ENCODE data around the gene SH3TC1. TPM values are rescaled to one million over a fixed set of nuclear protein-coding genes. Genes with fewer than 3 reads are reported as not detected.
A peak's percentile ranks its signal among the peaks of the same experiment; 100 is the strongest.

The SH3TC1 gene
- total RNA-seq, 1 donor from 2014 or later = 20.2 TPM

GRCh38 chr4:8181844-8182243 lies 17.2 kb upstream of the SH3TC1 start:
- no peak for DNase-seq

DNA sequence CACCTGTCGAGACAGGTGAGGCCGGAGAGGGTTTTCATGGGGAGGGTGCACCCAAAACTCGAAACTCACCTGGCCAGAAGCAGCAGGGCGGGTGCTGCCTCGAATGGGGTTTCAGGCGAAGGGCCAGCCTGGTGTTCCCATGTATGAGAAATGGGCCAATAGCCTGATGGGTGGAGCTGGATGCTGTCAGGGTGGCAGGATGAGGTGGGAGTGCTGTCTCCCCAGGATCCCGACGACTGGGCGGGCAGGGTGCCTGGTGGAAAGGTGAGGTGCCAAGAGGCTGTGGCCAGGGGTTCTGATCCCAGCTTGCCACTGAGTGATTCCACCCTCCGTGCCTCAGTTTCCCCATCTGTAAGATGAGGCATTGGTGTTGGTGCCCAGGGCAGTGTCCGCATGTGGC lies 16.8 kb upstream of the SH3TC1 start:
- no peak for DNase-seq

GRCh38 chr4:8182858-8183725 lies 16.0 kb upstream of the SH3TC1 start:
- DNase-seq = peak; percentile 85

GRCh38 chr4:8184061-8184460 lies 15.0 kb upstream of the SH3TC1 start:
- no peak for DNase-seq

- DNase-seq = peak; percentile 57
Measured at GRCh38 chr4:8185295-8185694, 13.8 kb upstream of the SH3TC1 start.

DNA sequence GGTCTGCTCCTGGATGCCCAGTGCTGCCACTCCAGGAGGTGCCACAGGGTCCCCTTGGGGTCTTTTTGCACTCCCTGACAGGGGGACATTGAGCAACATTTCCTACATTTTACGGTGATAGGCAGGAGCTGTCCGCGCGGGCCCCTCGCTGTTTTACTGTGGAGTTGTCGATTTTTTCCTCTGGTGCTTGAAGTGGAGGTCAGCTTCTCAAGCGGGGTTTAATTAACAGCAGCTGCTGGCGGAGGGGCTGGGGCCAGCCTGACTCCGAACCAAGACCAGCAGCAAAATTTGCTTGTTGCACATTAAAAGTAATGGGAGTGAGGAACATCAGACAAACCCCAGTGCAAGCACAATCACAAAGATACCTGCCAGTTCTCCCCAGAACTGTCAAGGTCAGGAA lies 13.2 kb upstream of the SH3TC1 start:
- peak; percentile 62 for DNase-seq

- no peak for DNase-seq
Measured at GRCh38 chr4:8188085-8188484, 11.0 kb upstream of the SH3TC1 start.

DNA sequence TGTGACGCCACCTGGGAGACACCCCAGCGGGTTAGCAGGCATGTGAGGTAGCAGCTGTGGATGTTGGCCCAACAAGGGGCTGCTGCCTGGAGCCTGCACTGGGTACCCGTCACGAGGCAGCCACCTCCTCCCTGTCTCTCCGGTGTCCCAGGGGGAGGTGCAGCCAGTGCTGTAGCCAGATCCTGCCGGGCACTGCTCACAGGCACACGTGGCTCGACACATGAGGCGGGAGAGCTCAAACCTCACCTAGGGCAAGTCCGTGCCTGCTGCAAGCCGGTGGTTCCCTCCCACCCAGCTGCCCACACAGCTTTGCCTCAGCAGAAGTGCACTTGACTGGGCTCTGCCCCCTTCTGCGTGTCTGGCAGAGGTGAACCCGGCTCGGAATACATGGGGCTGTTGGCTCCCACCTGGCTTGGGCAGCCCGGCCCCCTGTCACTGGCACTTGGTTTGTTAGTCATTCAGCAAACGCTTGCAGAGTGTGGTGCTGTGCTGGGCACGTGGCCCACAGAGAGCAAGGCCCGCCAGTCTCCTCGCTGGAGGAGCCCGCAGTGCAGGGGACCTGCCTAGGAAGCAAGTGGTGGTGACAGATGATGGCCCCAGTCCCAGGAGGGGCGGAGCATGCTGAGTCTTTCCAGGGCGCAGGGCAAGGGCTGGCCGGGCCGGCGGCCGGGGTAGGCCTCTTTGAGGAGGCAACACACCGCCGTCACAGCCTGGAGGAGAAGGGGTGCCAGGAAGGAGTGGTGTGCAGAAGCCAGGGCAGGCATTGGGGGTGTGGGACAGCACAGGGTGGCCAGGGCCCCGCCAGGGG lies 10.1 kb upstream of the SH3TC1 start:
- peak; percentile 62 for DNase-seq

DNA sequence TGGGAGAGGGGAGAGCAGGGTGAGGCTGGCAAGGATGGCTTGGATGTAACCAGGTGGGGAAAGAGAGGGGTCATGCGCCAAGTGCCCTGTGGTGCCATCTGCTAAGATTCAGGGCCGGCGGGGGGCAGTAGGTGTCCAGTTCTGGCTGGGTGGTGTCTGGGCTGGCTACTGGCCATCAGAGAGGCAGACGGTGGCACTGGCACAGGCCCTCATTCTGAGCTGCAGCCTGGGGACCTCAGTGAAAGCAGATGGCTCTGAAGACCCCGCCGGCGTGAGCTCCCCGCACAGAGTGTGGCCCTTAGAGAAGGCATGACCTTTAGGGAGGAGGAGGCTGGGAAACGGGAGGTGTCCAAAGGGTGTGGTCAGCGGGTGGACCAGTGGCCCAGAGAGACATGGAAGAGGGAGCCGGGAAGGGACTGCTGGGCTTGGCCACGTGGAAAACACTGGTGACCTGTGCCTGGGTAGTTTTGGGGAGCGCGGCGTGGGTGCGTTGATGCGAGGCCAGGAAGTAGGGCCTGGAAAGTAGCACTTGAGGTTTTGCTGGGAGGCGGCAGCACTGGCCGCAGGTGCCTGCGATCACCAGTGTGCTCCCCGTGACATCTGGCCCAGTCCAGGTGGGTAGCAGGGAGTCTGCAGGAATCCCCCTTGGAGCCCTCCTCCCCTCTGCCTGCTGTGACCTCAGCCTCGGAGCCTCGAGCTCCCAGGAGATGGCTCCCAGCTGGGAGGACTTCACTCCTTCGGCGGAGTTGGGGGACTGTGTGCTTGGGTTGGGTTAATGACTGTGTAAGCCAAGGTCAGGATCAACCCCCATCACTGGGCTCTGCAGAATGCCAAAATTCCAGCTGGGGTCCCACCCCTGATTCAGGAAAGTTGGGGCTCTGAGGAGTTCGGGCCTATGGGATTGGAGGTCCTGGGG lies 9.3 kb upstream of the SH3TC1 start:
- no peak for DNase-seq

DNA sequence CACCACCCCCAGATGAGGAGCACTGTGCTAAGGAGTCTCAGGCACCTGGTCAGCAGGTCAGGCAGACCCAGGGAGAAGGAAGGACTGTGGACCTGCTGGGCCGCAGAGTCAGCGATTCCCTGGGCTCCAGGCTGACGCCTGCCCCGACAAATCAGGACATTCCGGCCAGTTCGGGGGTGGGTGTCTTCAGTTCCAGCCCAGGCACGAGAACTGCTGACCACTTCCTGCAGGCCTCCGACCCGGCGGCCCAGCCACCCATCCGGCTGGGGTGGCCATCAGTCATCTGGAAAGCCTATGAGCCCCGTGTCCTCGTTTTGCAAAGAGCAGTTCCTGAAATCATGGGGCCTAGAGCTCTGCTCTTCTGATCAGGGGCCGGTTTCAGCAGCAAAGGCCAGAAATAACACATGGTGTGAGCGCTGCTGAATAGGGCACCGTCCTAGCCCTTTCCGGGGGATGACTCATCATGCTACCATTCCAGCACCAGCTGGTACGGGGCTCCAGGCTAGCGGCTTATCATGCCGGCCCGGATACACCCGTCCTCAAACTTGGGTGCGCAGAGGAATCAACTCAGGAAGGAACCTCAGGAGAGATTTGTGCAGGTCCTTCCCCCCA lies 7.8 kb upstream of the SH3TC1 start:
- no peak for DNase-seq

DNA sequence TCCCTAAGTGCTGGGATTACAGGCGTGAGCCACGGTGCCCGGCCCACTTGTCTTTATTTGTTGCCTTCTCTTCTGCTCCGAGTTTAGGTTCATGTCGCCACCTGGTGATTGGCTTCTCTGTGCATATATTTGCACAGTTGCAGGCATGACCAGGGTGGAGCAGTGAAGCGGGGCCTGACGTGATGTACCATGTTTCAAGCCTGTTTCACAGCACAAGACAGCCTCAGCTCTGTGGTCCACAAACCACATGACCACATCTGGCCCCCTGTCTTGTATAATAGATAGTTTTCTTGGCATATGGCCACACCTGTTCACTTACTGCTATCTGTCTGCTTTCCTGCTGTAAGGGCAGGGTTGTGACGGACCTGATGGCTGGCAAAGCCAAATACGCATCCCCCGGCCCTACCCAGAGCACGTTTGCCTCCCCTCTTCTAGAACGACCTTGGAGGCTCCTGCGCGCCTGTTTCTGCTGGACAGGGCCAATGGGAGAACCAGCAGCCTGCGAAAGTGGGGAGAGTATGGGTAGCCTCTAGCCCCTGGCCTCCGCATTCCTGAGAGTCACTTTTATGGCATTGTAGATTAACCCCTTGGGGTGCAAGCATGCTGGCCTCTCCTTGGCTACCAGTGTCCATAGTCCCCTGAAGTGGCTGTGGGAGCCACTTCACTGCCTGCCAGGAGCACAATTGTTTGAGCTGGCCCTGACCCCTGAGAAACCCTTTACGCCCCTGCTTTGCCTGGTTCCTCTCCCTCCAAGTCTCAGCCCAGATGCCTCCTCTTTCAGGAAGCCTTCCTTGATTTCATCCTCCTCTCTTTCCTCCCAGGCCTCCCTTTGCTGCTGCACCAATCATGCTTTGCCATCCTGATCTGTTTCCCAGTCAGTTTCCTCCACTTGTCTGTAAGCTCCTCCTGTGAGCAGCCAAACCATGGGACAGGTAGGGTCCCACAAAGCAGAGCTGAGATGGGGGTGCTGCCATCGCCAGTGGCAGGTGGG lies 6.0 kb upstream of the SH3TC1 start:
- peak; percentile 77 for DNase-seq

DNA sequence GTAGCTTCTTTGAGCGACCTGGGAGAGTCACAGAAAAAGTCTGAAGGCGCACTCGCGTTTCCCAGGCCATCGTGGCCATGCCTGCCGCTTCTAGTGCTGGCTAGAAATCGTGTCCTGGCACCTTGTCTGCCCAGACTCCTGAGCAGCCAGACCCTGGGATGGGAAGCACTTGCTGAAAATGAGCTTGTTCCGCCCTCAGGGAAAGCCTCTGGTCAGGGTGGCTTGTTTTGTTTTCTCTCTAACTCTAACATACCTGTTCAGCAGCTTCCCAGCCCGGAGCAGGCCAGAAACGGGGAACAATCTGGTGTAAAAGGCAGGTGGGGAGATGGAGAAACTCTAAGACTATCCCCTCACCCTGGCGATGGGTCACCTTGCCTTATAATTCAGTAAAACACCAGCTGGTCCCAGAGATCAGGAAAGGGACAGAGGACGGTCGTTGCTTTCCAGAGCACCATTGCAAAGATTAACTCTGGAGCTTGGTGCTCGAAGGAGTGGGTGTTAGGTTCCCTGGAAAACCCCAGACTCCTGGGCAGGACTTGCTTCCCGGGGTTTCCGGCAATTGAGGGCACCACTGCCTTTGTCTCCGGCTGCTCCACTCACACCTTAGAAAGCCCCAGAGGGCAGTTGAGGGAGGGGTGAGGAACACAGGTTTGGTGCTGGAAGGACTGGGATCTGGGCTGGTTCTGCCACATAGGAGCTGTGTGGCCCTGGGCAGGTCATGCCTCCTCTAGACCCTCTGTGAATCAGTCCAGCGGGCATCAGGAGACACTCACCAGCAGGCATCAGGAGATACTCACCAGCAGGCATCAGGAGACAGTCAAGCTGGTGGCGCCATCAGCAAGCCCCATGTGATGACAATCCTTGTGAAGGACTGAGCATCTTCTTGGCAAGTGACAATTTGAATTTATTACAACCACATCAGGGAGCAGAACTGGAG lies 4.5 kb upstream of the SH3TC1 start:
- DNase-seq = no peak

GRCh38 chr4:8195431-8195830 lies 3.7 kb upstream of the SH3TC1 start:
- no peak for DNase-seq

DNA sequence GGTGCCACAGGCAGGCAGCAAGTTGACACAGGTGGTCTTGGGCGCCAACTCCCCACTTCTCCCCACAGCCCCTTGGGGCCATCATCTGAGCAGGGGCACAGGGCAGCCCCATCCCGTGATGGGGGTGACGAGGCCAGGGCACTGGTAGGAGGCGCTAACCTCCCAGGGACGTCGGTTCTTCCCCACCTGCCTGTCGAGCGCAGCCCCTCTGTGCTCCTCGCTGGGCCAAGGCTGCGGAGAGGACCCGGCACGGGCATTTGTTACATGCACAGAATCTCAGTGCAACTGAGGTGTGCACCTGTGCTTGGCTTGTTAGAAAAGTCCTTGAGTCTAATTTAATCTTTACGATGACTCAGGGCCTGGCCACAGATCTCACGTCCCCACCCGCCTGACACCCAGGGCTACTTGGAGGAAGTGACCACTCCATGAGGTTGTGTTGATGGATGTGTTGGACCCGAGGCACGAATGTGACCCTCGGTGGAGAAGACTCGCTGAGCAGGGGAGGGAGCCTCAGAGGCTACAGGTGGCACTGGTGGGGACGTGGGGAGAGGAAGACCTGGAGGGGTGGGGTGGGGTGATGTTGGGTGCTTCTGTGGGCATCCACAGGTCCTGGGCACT lies 3.1 kb upstream of the SH3TC1 start:
- DNase-seq = no peak

DNA sequence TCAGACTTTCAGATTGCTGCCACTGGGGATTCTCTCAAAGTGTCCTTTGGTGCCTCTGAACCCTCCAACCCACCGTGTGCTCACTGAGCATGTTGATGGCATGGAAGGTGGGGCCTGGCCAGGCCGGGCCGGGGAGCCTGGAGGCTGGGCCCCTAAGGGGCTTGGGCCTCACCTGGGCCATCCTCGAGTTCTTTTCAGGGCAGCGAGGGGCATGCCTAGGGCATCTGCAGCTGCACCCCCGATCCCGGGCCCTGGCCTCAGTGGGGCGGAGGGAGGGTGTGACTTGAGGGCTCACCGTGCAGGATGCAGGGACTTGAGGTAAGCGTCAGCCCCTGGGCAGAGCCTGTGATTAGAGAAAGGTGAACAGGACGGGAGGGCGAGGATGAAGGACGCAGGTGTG lies 1.6 kb upstream of the SH3TC1 start:
- no peak for DNase-seq

DNA sequence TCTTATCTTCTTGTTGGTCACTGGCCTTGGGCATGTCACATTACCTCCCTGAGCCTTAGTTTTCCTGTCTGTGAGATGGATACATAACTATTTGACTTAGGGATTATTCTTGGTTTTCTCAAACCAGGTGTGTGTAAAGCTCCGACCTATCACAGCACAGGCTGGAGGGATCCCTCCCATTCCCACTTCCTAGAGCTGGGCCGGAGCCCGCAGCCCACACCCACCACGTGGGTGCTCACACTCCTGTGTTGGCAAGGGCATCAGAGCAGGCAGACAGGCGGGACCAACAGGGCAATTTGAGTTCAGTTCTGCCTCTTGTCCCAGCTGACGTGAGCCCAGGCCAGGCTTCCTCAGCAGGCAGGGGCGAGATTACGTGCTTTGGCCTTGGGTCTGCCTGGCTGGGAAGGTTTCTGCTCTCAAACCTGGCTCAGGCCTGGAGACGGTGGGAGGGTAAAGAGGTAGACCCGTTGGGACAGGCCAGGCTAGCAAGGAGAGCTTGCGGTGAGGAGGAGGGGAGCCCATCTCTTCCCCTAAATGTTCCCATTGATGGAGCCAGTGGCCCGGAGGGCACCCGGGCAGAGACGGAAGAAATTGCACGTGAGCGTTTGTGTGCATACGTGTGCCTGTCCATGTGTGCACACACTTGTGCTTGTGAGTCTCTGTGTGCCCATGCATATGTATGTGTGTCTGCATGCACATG lies 734 bp upstream of the SH3TC1 start:
- no peak for DNase-seq

DNA sequence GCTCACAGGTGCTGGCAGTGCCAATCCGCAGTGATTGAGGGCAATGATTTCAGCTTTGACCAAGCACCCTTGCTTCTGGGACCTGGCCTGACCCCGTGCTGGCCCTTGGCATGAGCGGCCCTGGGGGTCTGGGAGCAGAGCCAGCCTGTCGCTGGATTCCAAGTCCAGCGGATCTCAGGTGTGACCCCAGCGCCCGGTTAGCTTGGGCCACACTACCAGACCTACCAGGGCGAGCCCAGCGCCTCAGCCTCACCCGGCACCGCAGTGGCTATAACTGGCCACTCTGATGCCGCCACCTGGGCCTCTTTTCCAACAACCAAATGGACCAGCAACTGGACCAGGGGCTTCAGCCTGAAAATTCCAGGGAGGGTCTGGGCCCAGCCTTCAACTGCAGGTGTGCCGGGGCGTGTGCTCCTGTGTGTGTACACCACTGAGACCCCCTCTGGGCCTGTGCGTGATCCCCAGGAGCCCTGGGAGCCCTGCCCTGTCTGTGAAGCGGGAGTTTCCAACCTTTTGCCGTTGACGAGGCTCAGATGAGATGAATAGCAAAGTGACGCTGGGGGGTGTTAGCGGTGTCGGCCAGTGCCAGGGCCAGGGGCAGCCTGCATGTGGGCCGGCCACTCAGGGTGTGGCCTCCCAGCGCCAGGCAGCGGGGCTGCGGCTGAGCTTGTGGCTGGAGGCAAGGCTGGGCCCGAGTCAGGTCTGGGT lies 658 bp downstream of the SH3TC1 start:
- no peak for DNase-seq
